Ectodermal cell (in vitro differentiated cells): Measurements from ENCODE around the gene TBX2. TPM values are rescaled to one million over a fixed set of nuclear protein-coding genes. Genes with fewer than 3 reads are reported as not detected.
A peak's percentile ranks its signal among the peaks of the same experiment; 100 is the strongest.
"Not testable (repeated sequence)": the region's sequence is repeated elsewhere in the genome, so short reads cannot be mapped to it uniquely, and the experiment has no call there.

Experiments used
- H3K27ac ChIP-seq: 2 replicates; pipeline ENCODE4 v1.7.0; 2013; ENCODE audit warnings: mild to moderate bottlenecking, low read depth, low read length; ENCODE audit not compliant: insufficient read depth, poor library complexity, severe bottlenecking
- H3K27me3 ChIP-seq: 2 replicates; pipeline ENCODE4 v1.7.0; 2013; ENCODE audit warnings: mild to moderate bottlenecking, low read length; ENCODE audit not compliant: insufficient read depth, control insufficient read depth, poor library complexity, severe bottlenecking
- H3K36me3 ChIP-seq: one replicate; pipeline ENCODE4 v1.7.0; 2013; ENCODE audit warnings: low read length; ENCODE audit not compliant: control insufficient read depth, insufficient read depth
- H3K4me1 ChIP-seq: one replicate; pipeline ENCODE4 v1.7.0; 2013; ENCODE audit warnings: low read length; ENCODE audit not compliant: control insufficient read depth, insufficient read depth
- H3K4me3 ChIP-seq: 2 replicates; pipeline ENCODE4 v1.7.0; 2013; ENCODE audit warnings: low read depth, low read length, control low read depth; ENCODE audit not compliant: insufficient read depth
- H3K9me3 ChIP-seq: 2 replicates; pipeline ENCODE4 v1.7.0; 2013; ENCODE audit warnings: mild to moderate bottlenecking, low read length, moderate library complexity; ENCODE audit not compliant: control insufficient read depth
- WGBS, 2 experiments: methylation state at CpG; one replicate each; pipeline ENCODE4 v1.1.7; 2013; ENCODE audit warnings: missing lambda C conversion rate in 2 of 2; 5-methylcytosine and 5-hydroxymethylcytosine counted together
- polyA plus RNA-seq, 4 experiments: library from polyadenylated mRNA; stranded (reverse); fragments of 50-300 nt; gene quantifications; one replicate each; pipeline ENCODE4 v1.2.3, GENCODE V29; 2013

The TBX2 gene
- 0.28 TPM for polyA plus RNA-seq (2013, experiment 1 of 4)
- polyA plus RNA-seq (2013, experiment 2 of 4) = 0.21 TPM
- 0.11 TPM for polyA plus RNA-seq (2013, experiment 3 of 4)
- 0.41 TPM for polyA plus RNA-seq (2013, experiment 4 of 4)

DNA sequence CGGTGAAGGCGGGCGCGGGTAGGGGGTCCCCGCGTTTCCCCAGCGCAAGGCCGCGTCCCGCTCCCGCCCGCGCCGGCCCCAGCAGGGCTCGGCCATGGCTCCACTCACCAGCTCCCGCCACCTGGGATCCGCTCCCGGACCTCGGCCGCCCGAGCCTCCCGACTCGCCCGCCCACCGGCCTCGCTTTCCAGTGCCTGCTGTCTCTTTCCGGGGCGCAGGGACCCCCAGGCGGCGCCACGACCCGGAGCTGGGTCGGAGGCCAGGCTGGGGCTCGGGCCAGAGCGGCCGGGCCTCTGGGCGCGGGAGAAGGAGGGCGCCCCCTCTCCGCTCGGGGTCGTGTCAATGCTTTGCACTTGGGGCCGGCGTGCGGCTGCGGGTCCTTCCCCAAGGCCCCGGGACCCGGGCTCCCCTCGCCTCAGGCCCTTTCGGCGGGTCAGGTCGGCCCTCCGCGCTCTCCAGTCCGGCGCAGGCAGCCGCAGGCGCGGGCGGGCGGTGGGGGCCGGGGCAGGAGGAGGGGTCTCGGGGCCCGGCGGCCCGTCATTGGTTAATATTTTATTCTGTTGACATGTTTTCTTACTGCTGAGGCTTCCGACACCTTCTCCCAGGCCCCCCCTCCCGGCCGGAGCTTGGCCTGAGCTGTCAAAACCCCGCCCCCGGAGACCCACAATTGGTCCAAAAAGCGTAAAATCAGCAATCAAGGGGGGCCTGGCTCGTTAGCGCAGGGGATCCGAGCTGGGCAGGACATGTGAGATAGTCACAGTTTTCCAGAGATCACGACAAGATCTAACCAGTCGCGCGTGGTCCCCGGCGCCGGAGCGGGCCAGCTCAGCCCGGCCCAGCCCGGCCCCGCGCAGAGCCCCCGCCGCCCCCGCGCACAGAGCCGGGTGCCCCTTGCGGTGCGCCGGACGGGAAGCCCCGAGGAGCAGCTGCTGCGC, at the start of gene TBX2:
Gene TBX2 (plus strand): TSS at position 713 of the 935 bp plus-strand sequence. CDS start 334 bp downstream, outside the sequence.
- 1% methylated on average over 98 of the region's 98 CpGs for WGBS, 2 experiments
- Histone ChIP-seq H3K4me3 (peak within 1 kb of the TSS; percentile 22), H3K27me3 (peaks cover 100% of the 10 kb centered on the region), H3K4me1 (peaks cover 23% of the 10 kb centered on the region), H3K36me3 (no peaks in the 10 kb centered on the region), H3K9me3 (no peaks in the 10 kb centered on the region), H3K27ac (no peak within 1 kb of the TSS)

DNA sequence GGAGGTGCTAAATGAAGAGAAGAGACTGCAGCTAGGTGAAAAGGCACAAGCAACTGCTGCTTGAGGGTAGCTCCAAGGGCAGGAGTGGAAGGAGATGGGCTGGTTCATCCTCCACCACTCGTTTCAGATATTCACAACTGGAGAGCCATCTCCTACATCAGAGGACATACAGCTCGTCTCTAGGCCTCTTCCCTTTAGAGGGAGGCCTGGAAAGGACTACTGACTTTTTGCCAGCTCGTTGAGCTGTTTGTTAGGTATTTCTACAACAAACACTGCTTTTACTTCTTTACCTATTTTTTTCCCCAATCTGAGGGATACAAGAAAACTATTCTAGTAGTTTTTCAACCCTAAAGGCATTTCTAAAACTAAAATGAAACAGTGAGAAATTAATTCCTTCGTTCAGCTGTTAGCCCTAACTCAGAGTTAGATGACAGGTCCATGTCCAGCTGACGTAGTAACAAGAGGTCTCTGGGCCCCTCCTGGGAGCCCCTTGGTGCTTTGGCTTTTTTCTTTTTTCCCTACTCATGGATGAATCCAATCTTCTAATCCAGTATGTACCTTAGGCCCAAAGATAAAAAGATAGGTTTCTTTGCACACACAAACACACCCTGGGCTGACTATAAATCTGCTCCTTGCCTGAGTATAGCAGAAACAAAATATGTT, 47.8 kb upstream of the TBX2 start:
- H3K27ac ChIP-seq = no peak overlapping the region
- no peak overlapping the region for H3K4me3 ChIP-seq
- no peaks in the 10 kb centered on the region for H3K36me3 ChIP-seq
- H3K4me1 ChIP-seq = peaks cover 8% of the 10 kb centered on the region
- no peaks in the 10 kb centered on the region for H3K9me3 ChIP-seq
- 82 to 87% methylated on average over 5 of the region's 5 CpGs for WGBS, 2 experiments
- no peaks in the 10 kb centered on the region for H3K27me3 ChIP-seq

DNA sequence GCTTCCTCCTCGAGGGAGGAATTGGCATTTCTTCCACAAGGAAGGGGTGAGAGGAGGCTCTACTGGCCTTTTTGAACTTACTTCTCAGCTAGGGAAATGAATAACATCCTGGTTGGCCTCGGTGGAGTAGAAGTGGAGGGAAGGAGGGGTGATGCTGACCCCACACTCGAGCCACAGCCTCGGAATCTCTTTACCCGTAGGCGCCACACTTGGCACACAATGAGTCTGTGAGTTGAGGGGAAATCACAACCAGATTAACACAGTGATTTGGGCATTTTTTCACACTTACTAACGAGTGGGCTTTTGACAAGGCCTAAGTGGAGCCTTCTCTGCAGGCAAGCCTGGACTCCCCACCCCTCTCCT, 47.3 kb upstream of the TBX2 start:
- Histone ChIP-seq H3K9me3 (no peaks in the 10 kb centered on the region), H3K4me3 (no peak overlapping the region), H3K4me1 (peaks cover 8% of the 10 kb centered on the region), H3K36me3 (no peaks in the 10 kb centered on the region), H3K27ac (no peak overlapping the region), H3K27me3 (no peaks in the 10 kb centered on the region)
- WGBS, 2 experiments = 79 to 84% methylated on average over 7 of the region's 7 CpGs

DNA sequence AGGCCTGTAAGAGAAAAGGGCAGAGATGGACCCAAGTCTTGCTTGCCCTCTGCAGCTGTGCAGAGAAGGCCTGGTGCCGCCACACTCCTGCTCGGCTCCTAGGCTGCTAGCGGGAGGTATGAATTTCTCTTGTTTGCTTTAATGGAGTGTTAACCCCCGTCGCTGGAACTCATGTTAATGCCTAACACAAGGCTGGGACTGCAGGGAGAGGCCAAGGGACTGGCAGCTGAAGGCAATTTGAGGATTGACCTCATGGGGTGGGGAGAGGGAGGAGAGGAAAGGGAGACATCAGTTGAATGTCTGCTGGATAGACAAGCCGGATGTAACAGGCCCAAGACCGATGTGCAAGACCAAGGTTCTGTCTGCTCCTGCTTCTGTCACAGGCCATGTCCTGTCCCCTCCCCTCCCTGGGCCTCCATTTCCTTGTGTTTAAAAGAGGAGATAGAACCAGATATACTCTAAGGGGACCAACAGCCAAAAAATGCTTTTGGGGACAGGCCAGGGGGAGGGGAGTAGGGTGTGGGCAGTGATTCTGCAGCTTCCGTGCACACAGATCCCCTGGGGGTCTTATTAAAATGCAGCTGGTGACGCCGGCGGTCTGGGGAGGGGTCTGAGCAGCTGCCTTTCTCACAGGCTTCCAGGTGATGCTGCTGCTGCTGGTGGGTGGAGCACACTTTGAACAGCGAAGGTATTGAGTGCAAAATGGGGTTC, 46.7 kb upstream of the TBX2 start:
- Histone ChIP-seq H3K36me3 (no peaks in the 10 kb centered on the region), H3K27me3 (no peaks in the 10 kb centered on the region), H3K4me1 (peaks cover 8% of the 10 kb centered on the region), H3K4me3 (no peak overlapping the region), H3K27ac (no peak overlapping the region), H3K9me3 (no peaks in the 10 kb centered on the region)
- 46 to 52% methylated on average over 12 of the region's 12 CpGs for WGBS, 2 experiments

DNA sequence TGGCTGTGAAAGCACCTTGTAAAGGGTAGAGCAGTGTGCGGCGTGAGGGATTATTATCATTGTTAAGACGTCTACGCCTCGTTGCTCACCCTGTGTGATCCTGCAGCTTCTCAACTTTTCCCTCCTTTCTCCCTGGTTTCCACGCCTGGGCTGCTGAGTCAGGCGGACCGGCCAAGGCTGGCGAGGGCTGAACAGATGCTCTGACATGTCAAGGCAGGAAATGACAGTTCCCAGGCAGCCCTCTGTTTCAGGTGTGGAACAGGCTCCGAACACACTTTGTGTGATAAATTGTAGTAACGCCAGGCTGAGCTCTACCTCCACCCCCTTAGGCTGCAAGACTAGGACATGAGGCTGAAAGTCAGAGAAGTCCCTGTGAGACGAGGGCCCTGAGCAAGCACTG, 46.0 kb upstream of the TBX2 start:
- WGBS, 2 experiments = 92 to 93% methylated on average over 12 of the region's 12 CpGs
- H3K36me3 ChIP-seq = no peaks in the 10 kb centered on the region
- H3K9me3 ChIP-seq = no peaks in the 10 kb centered on the region
- H3K4me3 ChIP-seq = no peak overlapping the region
- peaks cover 8% of the 10 kb centered on the region for H3K4me1 ChIP-seq
- no peak overlapping the region for H3K27ac ChIP-seq
- no peaks in the 10 kb centered on the region for H3K27me3 ChIP-seq

DNA sequence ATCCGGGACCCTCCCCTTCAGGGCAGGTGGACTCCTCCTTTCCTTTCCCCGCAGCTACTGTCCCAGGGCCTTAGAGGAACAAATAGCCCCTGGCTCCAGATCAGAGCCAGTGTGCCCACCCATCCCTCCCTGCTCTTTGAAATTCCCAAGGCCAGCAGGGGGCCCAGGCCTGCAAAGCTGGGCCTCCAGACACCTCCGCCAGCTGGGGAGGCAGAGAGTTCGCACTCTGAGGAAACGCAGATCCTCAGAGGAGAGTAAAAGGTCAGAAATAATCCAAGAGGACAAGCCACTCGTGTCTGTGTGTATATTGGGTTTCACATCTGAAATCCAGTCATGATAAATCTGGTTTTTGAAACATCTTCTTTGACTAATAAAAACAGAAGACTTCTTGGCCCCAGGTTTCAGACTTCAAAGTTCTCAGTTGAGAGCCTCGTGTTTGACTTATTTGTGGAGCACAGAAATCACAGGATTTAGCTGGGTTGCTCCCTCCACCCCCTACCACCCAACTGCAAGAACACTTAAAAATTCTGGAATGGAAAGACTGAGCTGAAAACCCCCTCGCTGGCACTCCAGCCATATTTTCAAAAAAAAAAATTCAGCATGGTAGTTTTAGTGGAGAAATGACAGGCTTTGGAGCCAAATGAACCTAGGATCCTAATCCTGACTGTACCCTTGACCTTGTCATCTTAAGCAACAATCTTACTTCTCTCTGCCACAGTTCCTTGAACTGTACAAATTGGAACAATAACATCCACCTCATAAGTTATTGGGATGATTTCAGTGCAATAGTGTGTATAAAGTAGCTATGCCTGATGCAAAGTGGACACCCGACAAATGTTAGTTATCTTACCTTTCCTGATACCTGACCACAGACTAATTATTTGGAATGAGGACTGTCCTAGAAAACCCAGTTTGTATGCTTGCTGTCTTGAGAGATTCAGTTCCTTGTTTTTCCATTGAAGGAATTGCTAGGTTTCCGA, 44.5 kb upstream of the TBX2 start:
- Histone ChIP-seq H3K27me3 (no peaks in the 10 kb centered on the region), H3K36me3 (no peaks in the 10 kb centered on the region), H3K9me3 (no peaks in the 10 kb centered on the region), H3K4me3 (no peak overlapping the region), H3K4me1 (peaks cover 8% of the 10 kb centered on the region), H3K27ac (no peak overlapping the region)
- 79 to 81% methylated on average over 10 of the region's 10 CpGs for WGBS, 2 experiments

DNA sequence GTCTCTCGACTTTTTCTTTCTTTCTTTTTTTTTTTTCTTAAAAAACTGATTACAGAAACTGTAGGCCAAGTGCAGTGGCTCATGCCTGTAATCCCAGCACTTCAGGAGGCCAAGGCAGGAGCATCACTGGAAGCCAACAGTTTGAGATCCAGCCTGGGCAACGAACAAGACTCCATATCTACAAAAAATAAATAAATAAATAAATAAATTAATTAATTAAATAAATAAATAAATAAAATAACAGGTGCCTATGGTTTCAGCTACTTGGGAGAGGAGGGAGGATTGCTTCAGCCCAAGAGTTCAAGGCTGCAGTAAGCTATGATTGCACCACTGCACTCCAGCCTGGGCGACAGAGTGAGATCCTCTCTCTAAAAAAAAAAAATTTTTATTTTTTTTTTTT, 42.6 kb upstream of the TBX2 start:
- H3K4me1 ChIP-seq, H3K9me3 ChIP-seq, H3K27ac ChIP-seq, H3K27me3 ChIP-seq, H3K36me3 ChIP-seq, H3K4me3 ChIP-seq: not testable (repeated sequence)
- WGBS, 2 experiments = 84 to 91% methylated on average over 2 of the region's 3 CpGs

DNA sequence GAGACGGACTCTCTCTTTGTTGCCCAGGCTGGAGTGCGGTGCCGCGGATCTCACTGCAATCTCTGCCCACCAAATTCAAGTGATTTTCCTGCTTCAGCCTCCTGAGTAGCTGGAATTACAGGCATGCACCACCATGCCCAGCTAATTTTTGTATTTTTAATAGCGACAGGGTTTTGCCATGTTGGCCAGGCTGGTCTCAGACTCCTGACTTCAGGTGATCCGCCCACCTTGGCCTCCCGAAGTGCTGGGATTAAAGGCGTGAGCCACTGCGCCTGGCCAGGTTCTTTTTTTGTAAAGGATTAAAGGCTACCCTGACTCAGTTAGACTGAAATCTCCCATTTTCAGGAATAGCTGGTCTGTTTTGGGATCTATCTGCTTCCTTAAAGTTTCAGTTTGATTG, 40.1 kb upstream of the TBX2 start:
- not testable (repeated sequence) for H3K9me3 ChIP-seq, H3K4me1 ChIP-seq, H3K27ac ChIP-seq, H3K4me3 ChIP-seq, H3K27me3 ChIP-seq, H3K36me3 ChIP-seq
- WGBS, 2 experiments = 79 to 84% methylated on average over 9 of the region's 9 CpGs

DNA sequence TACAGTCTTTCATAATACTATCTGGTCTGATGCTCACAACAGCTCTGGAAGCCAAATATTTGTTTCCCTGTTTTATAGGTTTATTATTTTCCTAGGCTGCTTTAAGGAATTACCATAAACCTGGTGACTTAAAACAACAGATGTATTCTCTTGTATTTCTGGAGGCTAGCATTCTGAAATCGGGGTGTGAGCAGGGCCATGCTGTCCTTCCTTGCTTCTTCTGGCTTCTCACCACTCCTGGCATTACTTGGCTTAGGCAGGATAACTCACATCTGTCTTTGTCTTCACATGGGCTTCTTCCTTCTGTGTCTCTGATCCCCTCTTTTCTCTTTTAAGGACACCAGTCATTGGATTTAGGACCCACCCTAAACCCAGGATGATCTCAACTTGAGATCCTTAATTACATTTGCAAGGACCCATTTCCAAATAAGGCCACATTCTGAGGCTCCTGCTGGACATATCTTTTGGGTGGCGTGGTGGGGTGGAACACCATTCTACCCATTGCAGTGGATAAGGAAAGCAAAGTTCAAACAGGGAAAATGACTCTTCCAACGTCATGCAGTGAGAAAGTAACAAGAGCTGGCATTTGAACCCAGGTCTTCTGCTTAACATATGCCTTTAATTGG, 39.2 kb upstream of the TBX2 start:
- H3K27me3 ChIP-seq = no peaks in the 10 kb centered on the region
- H3K27ac ChIP-seq = no peak overlapping the region
- WGBS, 2 experiments = 85 to 98% methylated on average over 3 of the region's 3 CpGs
- no peaks in the 10 kb centered on the region for H3K9me3 ChIP-seq
- no peak overlapping the region for H3K4me3 ChIP-seq
- no peaks in the 10 kb centered on the region for H3K36me3 ChIP-seq
- H3K4me1 ChIP-seq = no peaks in the 10 kb centered on the region
